IMR-90 (cell line): ENCODE data around the gene RWDD1. TPM values are rescaled to one million over a fixed set of nuclear protein-coding genes. Genes with fewer than 3 reads are reported as not detected.

Experiments
- ATAC-seq: fragments of 200-7000 bp; cut with Tn5 transposase; 2 replicates; pipeline ENCODE4 v1.9.1; 2020; ENCODE audit warnings: low read depth, mild to moderate bottlenecking, moderate library complexity
- BruUV-seq: library from RNA; stranded (reverse); fragments of 400-500 nt; replicated peaks from 2 replicates; lab custom pipeline; 2021; lab: Mats Ljungman, UMichigan
- CTCF ChIA-PET: fragments of 300-600 bp; formaldehyde crosslinking; extraction: SDS; loops from one replicate; lab custom pipeline; 2021; ENCODE audit warnings: antibody characterized with exemption; lab: Yijun Ruan, JAX
- POLR2A ChIA-PET: fragments of 300-600 bp; sonication (Branson Sonifier 250); formaldehyde crosslinking; loops from one replicate; lab custom pipeline; 2022; ENCODE audit warnings: antibody characterized with exemption; ENCODE audit not compliant: unreplicated experiment; lab: Charles Lee
- DNase-seq: peaks from one replicate; pipeline ENCODE4 v3.0.0; 2013
- H2AFZ ChIP-seq: replicated peaks from 2 replicates; pipeline ENCODE3; 2013; ENCODE audit warnings: low read length, mild to moderate bottlenecking; ENCODE audit not compliant: poor library complexity
- H2AK5ac ChIP-seq: 2 replicates; pipeline ENCODE4 v1.6.1; 2013; ENCODE audit warnings: low read depth, low read length, inconsistent platforms
- H2AK9ac ChIP-seq: replicated peaks from 2 replicates; pipeline ENCODE3; 2013; ENCODE audit warnings: mild to moderate bottlenecking, low read depth, low read length, moderate library complexity; ENCODE audit not compliant: poor library complexity
- H2BK120ac ChIP-seq: 2 replicates; pipeline ENCODE4 v1.6.1; 2013; ENCODE audit warnings: low read depth, low read length, inconsistent platforms
- H2BK15ac ChIP-seq: 3 replicates; pipeline ENCODE4 v1.6.1; 2013; ENCODE audit warnings: low read depth, low read length, inconsistent platforms
- H2BK20ac ChIP-seq: 2 replicates; pipeline ENCODE4 v1.6.1; 2013; ENCODE audit warnings: low read depth, mild to moderate bottlenecking, inconsistent platforms, low read length, moderate library complexity
- H2BK5ac ChIP-seq: 2 replicates; pipeline ENCODE4 v1.6.1; 2013; ENCODE audit warnings: mild to moderate bottlenecking, low read depth, low read length, inconsistent platforms; ENCODE audit not compliant: poor library complexity, severe bottlenecking
- H3K14ac ChIP-seq: replicated peaks from 2 replicates; pipeline ENCODE4 v1.6.1; 2013; ENCODE audit warnings: low read depth, low read length, inconsistent platforms
- H3K18ac ChIP-seq: 2 replicates; pipeline ENCODE4 v1.6.1; 2013; ENCODE audit warnings: low read depth, low read length, control low read depth
- H3K23ac ChIP-seq: 2 replicates; pipeline ENCODE4 v1.6.1; 2013; ENCODE audit warnings: low read depth, low read length, inconsistent platforms
- H3K27ac ChIP-seq: 2 replicates; pipeline ENCODE4 v1.5.1; 2013; ENCODE audit warnings: mild to moderate bottlenecking, control low read depth, low read length; ENCODE audit not compliant: insufficient read depth
- H3K27me3 ChIP-seq: 2 replicates; pipeline ENCODE4 v1.6.1; 2013; ENCODE audit warnings: low read length; ENCODE audit not compliant: control insufficient read depth, insufficient read depth
- H3K36me3 ChIP-seq: 2 replicates; pipeline ENCODE4 v1.6.1; 2013; ENCODE audit warnings: low read length, mixed read lengths; ENCODE audit not compliant: control insufficient read depth, insufficient read depth
- H3K4ac ChIP-seq: 2 replicates; pipeline ENCODE4 v1.6.1; 2013; ENCODE audit warnings: low read depth, low read length, inconsistent platforms
- H3K4me1 ChIP-seq: 2 replicates; pipeline ENCODE4 v1.6.1; 2013; ENCODE audit warnings: low read length, mixed read lengths; ENCODE audit not compliant: control insufficient read depth, insufficient read depth
- H3K4me2 ChIP-seq: 2 replicates; pipeline ENCODE4 v1.6.1; 2013; ENCODE audit warnings: low read depth, mild to moderate bottlenecking, control low read depth, low read length, moderate library complexity
- H3K4me3 ChIP-seq: 2 replicates; pipeline ENCODE4 v1.5.1; 2013; ENCODE audit warnings: low read depth, mild to moderate bottlenecking, control low read depth, low read length, moderate library complexity; ENCODE audit not compliant: insufficient read depth
- H3K56ac ChIP-seq: 2 replicates; pipeline ENCODE4 v1.6.1; 2013; ENCODE audit warnings: low read length, inconsistent platforms; ENCODE audit not compliant: insufficient read depth; ENCODE audit errors: extremely low read depth
- H3K79me1 ChIP-seq, 2 experiments: 2 replicates each; pipeline ENCODE4 v1.6.1; 2013; ENCODE audit warnings: low read length in 2 of 2, inconsistent platforms in 1 of 2, low read depth in 1 of 2
- H3K9ac ChIP-seq: 2 replicates; pipeline ENCODE4 v1.6.1; 2013; ENCODE audit warnings: low read depth, low read length, control low read depth
- H3K9me1 ChIP-seq: 2 replicates; pipeline ENCODE4 v1.6.1; 2013; ENCODE audit warnings: low read length, inconsistent platforms; ENCODE audit not compliant: insufficient read depth
- H3K9me3 ChIP-seq: 2 replicates; pipeline ENCODE4 v1.6.1; 2013; ENCODE audit warnings: low read length; ENCODE audit not compliant: control insufficient read depth, insufficient read depth
- H4K20me1 ChIP-seq: 2 replicates; pipeline ENCODE4 v1.6.1; 2013; ENCODE audit warnings: low read length, inconsistent platforms; ENCODE audit not compliant: insufficient read depth
- H4K5ac ChIP-seq: 2 replicates; pipeline ENCODE4 v1.6.1; 2013; ENCODE audit warnings: mild to moderate bottlenecking, low read depth, low read length, control low read depth
- H4K8ac ChIP-seq, 2 experiments: 2 replicates each; pipeline ENCODE4 v1.6.1; 2013; ENCODE audit warnings: low read depth in 2 of 2, low read length in 2 of 2, control low read depth in 1 of 2, inconsistent platforms in 1 of 2
- H4K91ac ChIP-seq: 2 replicates; pipeline ENCODE4 v1.6.1; 2013; ENCODE audit warnings: low read depth, low read length, inconsistent platforms; ENCODE audit not compliant: insufficient read depth
- CHD1 ChIP-seq: IDR thresholded peaks from 2 replicates; pipeline ENCODE4 v1.6.1; 2012; ENCODE audit warnings: low read depth, low read length, improper control_type of control experiment
- FOS ChIP-seq: fragments of 150-350 bp; IDR thresholded peaks from 2 replicates; pipeline ENCODE4 v1.6.1; 2016; ENCODE audit warnings: low read depth, low read length
- MAFK ChIP-seq: IDR thresholded peaks from 2 replicates; pipeline ENCODE4 v1.6.1; 2012; ENCODE audit warnings: low read depth, low read length, improper control_type of control experiment
- MXI1 ChIP-seq: IDR thresholded peaks from 2 replicates; pipeline ENCODE4 v1.6.1; 2012; ENCODE audit warnings: low read depth, mild to moderate bottlenecking, low read length, moderate library complexity, borderline replicate concordance
- NFE2L2 ChIP-seq: fragments of 150-350 bp; IDR thresholded peaks from 2 replicates; pipeline ENCODE4 v1.6.1; 2016; ENCODE audit warnings: low read depth, mild to moderate bottlenecking, low read length
- RCOR1 ChIP-seq: IDR thresholded peaks from 2 replicates; pipeline ENCODE4 v1.6.1; 2012; ENCODE audit warnings: mild to moderate bottlenecking, low read length, improper control_type of control experiment; ENCODE audit not compliant: insufficient replicate concordance
- SMC3 ChIP-seq: fragments of 150-350 bp; IDR thresholded peaks from 2 replicates; pipeline ENCODE4 v1.6.1; 2016; ENCODE audit warnings: low read depth, mild to moderate bottlenecking, antibody characterized with exemption, low read length, moderate library complexity
- WGBS, 2 experiments: methylation state at CpG; one replicate each; pipeline versions ENCODE4 v1.1.5 to v1.1.7; 2013; ENCODE audit warnings: missing lambda C conversion rate in 2 of 2; ENCODE audit not compliant: insufficient read length in 1 of 2; ENCODE audit errors: extremely low coverage in 2 of 2; 5-methylcytosine and 5-hydroxymethylcytosine counted together
- dilution Hi-C: fragments of 300-500 bp; cut with HindIII; formaldehyde crosslinking; loops from one replicate; pipeline ENCODE4 v1.14.3; 2018; ENCODE audit warnings: low sequenced_read_pairs; ENCODE audit not compliant: unreplicated experiment
- in situ Hi-C: fragments of 300-500 bp; cut with MboI; formaldehyde crosslinking; loops from 3 replicates; pipeline ENCODE4 v1.14.3; 2019; ENCODE audit warnings: low sequenced_read_pairs, inconsistent platforms, mixed read lengths
- intact Hi-C: fragments of 100-400 bp; cut with micrococcal nuclease; formaldehyde crosslinking; loops from 2 replicates; pipeline ENCODE4 v1.10.0; 2022
- polyA plus RNA-seq, 3 experiments: library from polyadenylated mRNA; depleted of rRNA; stranded (reverse); fragments of >200 nt; gene quantifications; 2 replicates each; pipeline ENCODE4 v1.2.3, GENCODE V29; 2012; ENCODE audit warnings: low replicate concordance in 1 of 3
- total RNA-seq: library from RNA; depleted of rRNA; stranded (reverse); fragments of >200 nt; gene quantifications from 2 replicates; pipeline ENCODE4 v1.2.3, GENCODE V29; 2012
- TF ChIP-seq, protein P1 (sequence below): fragments of 150-350 bp; IDR thresholded peaks from 2 replicates; pipeline ENCODE4 v1.6.1; 2017; ENCODE audit warnings: mild to moderate bottlenecking, antibody characterized with exemption, low read length, low read depth
- TF ChIP-seq, protein P2 (sequence below): conservative IDR thresholded peaks from 2 replicates; pipeline ENCODE4 v1.5.1; 2012; ENCODE audit warnings: mild to moderate bottlenecking, low read depth, low read length, improper control_type of control experiment

The RWDD1 gene
- total and polyA plus RNA-seq, 2 of the 4 experiments (the other 2 are of a cell fraction) = 23.6 to 92.8 TPM

DNA sequence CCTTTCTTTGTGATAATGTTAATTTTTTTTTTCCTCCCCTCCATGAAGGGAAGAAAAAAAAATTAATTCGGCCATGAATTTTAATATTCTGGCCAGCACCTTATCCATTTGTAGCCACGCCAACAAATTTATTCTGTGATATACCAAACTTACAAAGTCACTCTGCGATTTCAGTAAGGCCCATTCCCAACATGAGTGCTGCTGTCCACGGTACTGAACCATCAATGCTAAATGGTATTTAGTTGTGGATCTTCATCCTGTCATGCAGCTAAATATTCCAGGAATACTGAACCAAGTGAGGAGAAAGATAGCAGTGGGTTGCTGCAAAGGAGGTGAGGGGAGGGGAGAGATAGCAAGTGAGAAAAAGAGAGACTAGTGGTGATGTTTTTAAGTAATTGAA lies 25.5 kb downstream of the RWDD1 start:
- Histone ChIP-seq H4K91ac (no peak overlapping the region), H3K27ac (no peak overlapping the region), H3K4me2 (no peak overlapping the region), H2BK20ac (no peak overlapping the region), H3K4me3 (no peak overlapping the region), H4K5ac (no peak overlapping the region), H3K27me3 (no peaks in the 10 kb centered on the region), H3K4me1 (no peaks in the 10 kb centered on the region), H2AK9ac (no peak overlapping the region), H3K9ac (no peak overlapping the region), H3K79me1 (no peaks in the 10 kb centered on the region), H2BK120ac (no peak overlapping the region), H3K14ac (no peak overlapping the region), H3K4ac (no peak overlapping the region), H3K23ac (no peak overlapping the region), H2AFZ (no peak overlapping the region), H3K18ac (no peak overlapping the region), H2BK15ac (no peak overlapping the region), H2AK5ac (no peak overlapping the region), H3K9me3 (no peaks in the 10 kb centered on the region), H3K9me1 (no peaks in the 10 kb centered on the region), H3K36me3 (peaks cover 12% of the 10 kb centered on the region), H4K8ac (no peak overlapping the region), H2BK5ac (no peak overlapping the region), H3K56ac (no peak overlapping the region), H4K20me1 (no peaks in the 10 kb centered on the region)
- dilution Hi-C loops = no loop called here
- no TSS peak for BruUV-seq
- POLR2A ChIA-PET = no interaction called here
- WGBS, 2 experiments = no CpG with 5 or more reads among the region's 4 CpGs
- in situ Hi-C loops = no loop called here
- CTCF ChIA-PET = no interaction called here
- DNase-seq = peak; percentile 42
- peak; percentile 51; the same call in 1 of the 2 replicates for ATAC-seq
- TF ChIP-seq SMC3 (no peak), FOS (no peak), NFE2L2 (no peak), MAFK (no peak), CHD1 (no peak), RCOR1 (no peak), MXI1 (no peak)
- TF ChIP-seq, protein P1, sequence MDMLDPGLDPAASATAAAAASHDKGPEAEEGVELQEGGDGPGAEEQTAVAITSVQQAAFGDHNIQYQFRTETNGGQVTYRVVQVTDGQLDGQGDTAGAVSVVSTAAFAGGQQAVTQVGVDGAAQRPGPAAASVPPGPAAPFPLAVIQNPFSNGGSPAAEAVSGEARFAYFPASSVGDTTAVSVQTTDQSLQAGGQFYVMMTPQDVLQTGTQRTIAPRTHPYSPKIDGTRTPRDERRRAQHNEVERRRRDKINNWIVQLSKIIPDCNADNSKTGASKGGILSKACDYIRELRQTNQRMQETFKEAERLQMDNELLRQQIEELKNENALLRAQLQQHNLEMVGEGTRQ = no peak
- TF ChIP-seq, protein P2, sequence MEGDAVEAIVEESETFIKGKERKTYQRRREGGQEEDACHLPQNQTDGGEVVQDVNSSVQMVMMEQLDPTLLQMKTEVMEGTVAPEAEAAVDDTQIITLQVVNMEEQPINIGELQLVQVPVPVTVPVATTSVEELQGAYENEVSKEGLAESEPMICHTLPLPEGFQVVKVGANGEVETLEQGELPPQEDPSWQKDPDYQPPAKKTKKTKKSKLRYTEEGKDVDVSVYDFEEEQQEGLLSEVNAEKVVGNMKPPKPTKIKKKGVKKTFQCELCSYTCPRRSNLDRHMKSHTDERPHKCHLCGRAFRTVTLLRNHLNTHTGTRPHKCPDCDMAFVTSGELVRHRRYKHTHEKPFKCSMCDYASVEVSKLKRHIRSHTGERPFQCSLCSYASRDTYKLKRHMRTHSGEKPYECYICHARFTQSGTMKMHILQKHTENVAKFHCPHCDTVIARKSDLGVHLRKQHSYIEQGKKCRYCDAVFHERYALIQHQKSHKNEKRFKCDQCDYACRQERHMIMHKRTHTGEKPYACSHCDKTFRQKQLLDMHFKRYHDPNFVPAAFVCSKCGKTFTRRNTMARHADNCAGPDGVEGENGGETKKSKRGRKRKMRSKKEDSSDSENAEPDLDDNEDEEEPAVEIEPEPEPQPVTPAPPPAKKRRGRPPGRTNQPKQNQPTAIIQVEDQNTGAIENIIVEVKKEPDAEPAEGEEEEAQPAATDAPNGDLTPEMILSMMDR = no peak
- intact Hi-C loops = no loop called here
